Stimulated activated CD4-positive, alpha-beta T cell treated with anti-CD3 and anti-CD28 coated beads, TNF-alpha, amount 100 ng/mL, for 4 hours (primary cell): ENCODE measurements around the gene NSUN7.
"Not testable (repeated sequence)": the region's sequence is repeated elsewhere in the genome, so short reads cannot be mapped to it uniquely, and the experiment has no call there.

Source experiments
- DNase-seq, 3 experiments: peaks; one replicate each; pipeline ENCODE4 v3.0.0-alpha.2; 2020; ENCODE audit warnings: low read depth in 3 of 3

The NSUN7 gene

DNA sequence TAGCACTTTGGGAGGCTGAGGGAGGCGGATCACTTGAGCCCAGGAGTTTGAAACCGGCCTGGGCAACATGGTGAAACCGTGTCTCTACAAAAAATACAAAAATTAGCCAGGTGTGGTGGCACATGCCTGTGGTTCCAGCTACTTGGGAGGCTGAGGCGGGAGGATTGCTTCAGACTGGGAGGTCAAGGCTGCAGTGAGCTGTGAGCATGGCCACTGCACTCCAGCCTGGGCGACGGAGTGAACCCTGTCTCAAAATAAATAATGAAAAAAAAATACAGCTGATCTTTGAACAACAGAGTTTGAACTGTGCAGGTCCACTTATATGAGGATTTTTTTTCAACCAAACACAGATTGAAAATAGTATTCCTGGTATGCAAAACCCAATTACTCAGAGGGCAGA, 67.4 kb downstream of the NSUN7 start:
- not testable (repeated sequence) for DNase-seq

GRCh38 chr4:40820101-40820500, 70.3 kb downstream of the NSUN7 start:
- DNase-seq, result no peak

DNA sequence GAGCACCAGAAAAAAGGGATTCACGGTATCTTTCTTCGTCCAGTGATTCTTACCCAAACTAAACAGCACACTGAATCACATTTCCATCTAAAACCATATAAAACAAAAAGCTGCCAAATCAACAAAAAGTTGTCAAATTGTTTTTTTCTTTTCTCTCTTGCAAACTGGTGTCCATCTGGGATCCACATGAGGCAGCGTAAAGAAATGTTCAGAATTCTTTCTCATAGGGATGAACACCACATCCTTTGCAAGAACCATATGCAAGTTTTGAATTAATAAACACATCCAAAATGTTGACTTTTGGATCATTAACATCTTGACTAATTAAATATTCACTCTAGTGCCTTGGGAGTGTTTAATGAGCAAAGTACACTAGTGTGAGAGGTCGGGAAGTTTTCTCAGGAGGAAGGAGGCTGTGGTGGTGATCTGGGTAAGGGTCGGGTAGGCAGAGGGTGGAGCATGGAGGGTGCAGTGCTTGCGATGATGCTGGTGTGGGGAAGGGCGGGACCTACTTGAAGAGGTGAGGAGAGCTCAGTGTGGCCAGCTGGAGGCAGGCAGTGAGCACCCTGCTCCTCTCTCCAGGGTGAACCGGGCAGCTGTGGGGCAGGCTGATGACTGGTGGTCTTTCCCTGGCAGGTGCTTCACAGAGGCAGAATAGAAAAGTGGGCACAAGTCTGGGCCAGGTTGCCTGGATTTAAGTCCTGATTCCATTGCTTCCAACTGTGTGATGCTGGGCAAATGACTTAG, 72.8 kb downstream of the NSUN7 start:
- no peak for DNase-seq

- no peak for DNase-seq
These were observed 75.5 kb downstream of the NSUN7 start for GRCh38 chr4:40825014-40825838.

DNA sequence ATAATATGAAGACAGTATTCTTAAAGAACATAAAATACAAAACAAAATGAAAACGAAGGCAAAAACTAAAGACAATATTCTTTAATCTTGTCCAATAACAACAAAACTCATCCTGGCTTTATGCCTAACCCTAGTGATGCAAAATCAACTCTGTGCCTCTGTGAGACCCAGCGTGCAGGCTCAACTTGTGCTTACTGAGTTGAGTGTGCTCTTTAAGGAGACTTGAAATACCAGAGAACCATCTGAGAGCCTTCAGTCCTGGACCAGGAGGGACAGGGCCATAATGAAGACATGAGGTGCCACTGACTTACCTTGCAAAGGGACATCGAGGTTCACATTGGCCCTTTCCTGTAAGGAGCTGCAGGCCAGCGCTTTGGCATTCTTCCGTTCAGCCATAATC, 77.1 kb downstream of the NSUN7 start:
- no peak for DNase-seq

- no peak for DNase-seq
These were observed 78.0 kb downstream of the NSUN7 start for GRCh38 chr4:40827758-40828157.

DNA sequence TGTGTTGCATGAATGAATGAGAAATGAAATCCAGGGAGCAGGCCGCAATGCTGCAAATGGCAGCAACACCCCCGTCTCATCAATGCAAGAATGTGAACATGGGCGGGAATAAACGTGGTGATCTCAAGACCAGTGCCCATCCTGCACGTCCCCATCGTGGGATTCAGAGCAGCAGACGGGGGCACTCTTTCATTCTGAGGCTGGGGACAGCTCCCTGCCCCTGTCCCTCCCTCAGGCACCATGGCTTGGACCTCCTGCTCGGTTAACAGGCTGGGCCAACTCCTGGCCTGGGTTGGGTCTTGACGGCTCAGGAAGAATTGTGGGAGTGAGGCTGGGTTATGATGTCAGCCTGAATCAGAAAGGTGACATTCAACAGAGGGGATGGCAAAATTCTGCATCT, 78.9 kb downstream of the NSUN7 start:
- DNase-seq, result no peak

GRCh38 chr4:40829586-40829985, 79.8 kb downstream of the NSUN7 start:
- no peak for DNase-seq

GRCh38 chr4:40831146-40831907, 81.6 kb downstream of the NSUN7 start:
- DNase-seq, result no peak

DNA sequence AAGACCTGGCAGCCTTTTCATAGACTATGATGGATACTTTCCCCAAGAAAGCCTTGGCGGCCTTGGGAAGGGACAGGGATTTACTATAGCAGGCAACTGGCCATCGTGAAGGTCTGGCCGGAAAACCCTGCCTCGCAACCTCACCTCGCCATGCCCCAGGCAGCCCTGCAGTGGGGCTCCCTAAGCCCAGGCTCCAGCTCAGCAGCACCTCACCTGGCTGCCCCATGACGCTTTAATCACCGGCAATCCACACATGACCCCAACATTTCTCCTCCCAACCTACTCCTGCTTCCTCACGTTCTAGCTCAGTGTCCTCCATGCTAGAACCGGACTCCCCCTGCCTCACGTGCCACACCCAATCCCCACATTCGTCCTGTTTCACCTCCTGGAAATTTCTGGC, 82.4 kb downstream of the NSUN7 start:
- DNase-seq, result no peak

- no peak for DNase-seq
These were observed 83.5 kb downstream of the NSUN7 start for GRCh38 chr4:40833212-40833611.

DNA sequence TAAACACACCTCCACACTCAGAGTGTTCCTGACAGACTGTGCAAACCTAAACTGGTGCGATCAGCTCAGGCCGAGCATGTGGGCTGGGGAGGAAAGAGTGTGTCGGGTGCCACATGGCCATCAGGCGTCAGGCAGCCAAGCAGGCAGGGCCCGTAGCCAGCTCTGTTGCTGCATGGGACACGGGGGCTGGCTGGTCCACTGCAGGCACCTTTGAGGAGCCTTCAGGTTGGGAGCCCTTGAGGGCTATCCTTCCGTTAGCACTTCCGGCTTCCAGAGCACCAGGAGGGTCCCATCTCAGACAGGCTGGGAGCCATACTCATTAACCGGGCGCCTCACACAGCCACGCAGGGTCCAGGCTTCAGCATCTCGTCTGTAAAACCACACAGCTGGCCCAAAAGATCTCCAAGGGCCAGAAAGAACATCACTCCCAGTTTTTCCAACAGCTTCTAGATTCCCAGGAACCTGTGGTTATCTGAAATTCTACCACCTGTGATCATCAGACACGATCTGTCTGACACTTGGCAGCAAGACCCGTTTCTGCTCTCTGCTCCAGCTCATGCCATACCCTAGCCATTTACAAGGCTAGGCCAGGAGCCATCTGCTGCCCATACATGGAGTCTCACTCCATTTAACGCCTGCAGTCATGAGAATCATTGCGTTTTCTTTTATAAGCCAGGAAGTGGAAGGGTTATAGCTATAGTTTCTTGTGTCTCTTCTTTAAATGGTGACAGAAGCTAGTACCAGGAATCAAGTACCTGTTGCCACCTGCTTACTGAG, 87.5 kb downstream of the NSUN7 start:
- DNase-seq, result no peak

DNA sequence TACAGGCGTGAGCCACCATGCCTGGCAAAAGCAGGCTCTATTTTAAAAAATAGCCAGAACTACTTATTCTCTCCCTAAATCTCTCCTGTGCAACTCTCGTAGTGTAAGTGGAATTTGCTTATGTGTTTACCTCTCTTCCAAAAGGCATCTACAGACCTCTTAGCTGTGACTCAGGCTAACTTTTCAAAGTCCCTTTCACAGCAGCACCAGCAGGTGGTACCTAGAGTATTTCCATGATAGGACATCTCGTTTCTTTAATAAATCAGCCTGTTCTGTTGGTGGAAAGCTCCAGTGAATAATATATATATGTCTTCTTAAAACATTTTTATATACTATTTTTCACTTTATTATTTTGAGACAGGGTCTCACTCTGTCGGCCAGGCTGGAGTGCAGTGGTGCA, 89.0 kb downstream of the NSUN7 start:
- DNase-seq, result no peak

DNA sequence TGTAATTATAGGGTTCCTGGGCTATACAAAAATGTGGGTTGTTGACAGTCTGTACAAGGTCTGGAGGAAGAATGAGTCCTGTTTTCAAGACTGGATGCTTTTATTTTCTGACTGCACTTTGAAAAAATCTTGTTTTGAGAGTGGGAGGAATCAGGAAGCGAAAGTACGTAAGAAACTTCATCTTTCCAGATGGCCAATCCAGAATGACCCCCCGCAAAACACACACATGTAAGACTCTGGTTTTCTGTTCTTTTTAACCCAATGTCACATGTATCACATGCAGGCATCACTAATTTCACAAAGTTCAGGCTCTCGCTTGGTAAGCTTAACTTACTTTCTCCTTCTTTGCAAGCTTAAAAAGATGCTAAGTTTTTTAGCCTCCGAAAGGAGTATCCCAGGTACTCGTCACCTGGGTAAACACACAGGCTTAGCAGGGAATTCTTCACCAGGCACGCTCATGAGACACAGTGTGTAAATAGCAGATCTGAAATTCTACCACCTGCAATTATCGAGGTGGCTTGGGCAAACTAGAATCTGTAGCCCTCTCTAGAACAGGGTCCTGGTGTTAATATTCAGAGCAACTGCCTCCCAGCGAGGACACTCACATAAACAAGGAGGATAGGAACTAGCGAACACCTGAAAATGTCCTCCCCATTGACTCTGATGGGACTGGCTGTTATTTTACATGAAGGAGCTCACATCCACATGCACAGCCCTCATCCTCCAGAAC, 90.7 kb downstream of the NSUN7 start:
- no peak for DNase-seq

GRCh38 chr4:40840985-40841571, 91.3 kb downstream of the NSUN7 start:
- DNase-seq, result peak; percentile 52 to 62 (median 53)

GRCh38 chr4:40842318-40842717, 92.6 kb downstream of the NSUN7 start:
- no peak for DNase-seq

GRCh38 chr4:40842725-40843423, 93.1 kb downstream of the NSUN7 start:
- no peak for DNase-seq

GRCh38 chr4:40843696-40844095, 93.9 kb downstream of the NSUN7 start:
- no peak for DNase-seq

DNA sequence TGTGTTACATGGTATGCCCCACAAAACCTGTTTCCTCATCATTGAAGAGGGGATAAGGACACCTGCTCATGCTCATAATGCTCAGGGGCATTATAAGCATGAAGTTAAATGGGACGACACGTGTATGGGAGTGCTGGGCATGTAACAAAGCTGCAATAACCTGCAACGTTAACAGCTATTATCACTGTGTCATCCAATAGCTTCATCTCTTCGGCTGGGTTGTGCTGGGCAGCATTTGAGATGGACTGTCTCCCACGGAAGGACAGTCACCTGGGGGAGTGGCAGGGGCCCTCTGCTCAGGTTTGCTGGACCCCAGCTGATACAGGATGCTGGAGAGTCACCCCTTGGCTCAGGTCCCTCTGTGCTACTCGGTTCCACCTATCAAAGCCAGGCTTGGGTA, 94.5 kb downstream of the NSUN7 start:
- no peak for DNase-seq
